DOHH2 (cell line): Measurements from ENCODE around the gene KIF23.

Source experiments
- H3F3A ChIP-seq: fragments of 200-600 bp; sonication (generic), shearing (Covaris generic); 2 replicates; pipeline ENCODE4 v1.6.0; 2016; ENCODE audit warnings: antibody characterized with exemption, mild to moderate bottlenecking; ENCODE audit not compliant: control insufficient read depth, insufficient read depth
- H3K27ac ChIP-seq: fragments of 200-600 bp; sonication (generic); 2 replicates; pipeline ENCODE4 v1.5.1; 2014; ENCODE audit warnings: low read depth, mild to moderate bottlenecking, low read length, moderate library complexity
- H3K27me3 ChIP-seq: fragments of 200-600 bp; sonication (generic); 2 replicates; pipeline ENCODE4 v1.6.1; 2014; ENCODE audit warnings: mild to moderate bottlenecking, low read length, mixed read lengths; ENCODE audit not compliant: control insufficient read depth
- H3K36me3 ChIP-seq: fragments of 200-600 bp; sonication (generic); 2 replicates; pipeline ENCODE4 v1.6.1; 2014; ENCODE audit warnings: mild to moderate bottlenecking, low read length, moderate library complexity, mixed read lengths; ENCODE audit not compliant: control insufficient read depth
- H3K4me1 ChIP-seq: fragments of 200-600 bp; sonication (generic); 2 replicates; pipeline ENCODE4 v1.6.1; 2014; ENCODE audit warnings: mild to moderate bottlenecking, low read length, mixed read lengths; ENCODE audit not compliant: control insufficient read depth
- H3K4me2 ChIP-seq: fragments of 200-600 bp; sonication (generic); 2 replicates; pipeline ENCODE4 v1.6.0; 2014; ENCODE audit warnings: mild to moderate bottlenecking, low read length, moderate library complexity
- H3K4me3 ChIP-seq: fragments of 200-600 bp; sonication (generic); 2 replicates; pipeline ENCODE4 v1.5.1; 2014; ENCODE audit warnings: mild to moderate bottlenecking, low read length, mixed read lengths
- H3K79me2 ChIP-seq: fragments of 200-600 bp; sonication (generic); 2 replicates; pipeline ENCODE4 v1.6.1; 2014; ENCODE audit warnings: mild to moderate bottlenecking, low read length, mixed read lengths; ENCODE audit not compliant: control insufficient read depth
- H3K9me2 ChIP-seq: fragments of 200-600 bp; sonication (generic); replicated peaks from 2 replicates; pipeline ENCODE4 v1.6.1; 2014; ENCODE audit warnings: mild to moderate bottlenecking, low read length, mixed read lengths; ENCODE audit not compliant: control insufficient read depth
- H3K9me3 ChIP-seq: fragments of 200-600 bp; sonication (generic); 2 replicates; pipeline ENCODE4 v1.6.1; 2014; ENCODE audit warnings: antibody characterized with exemption, low read length, mixed read lengths; ENCODE audit not compliant: control insufficient read depth, insufficient read depth
- H4K20me1 ChIP-seq: fragments of 200-600 bp; sonication (generic); 2 replicates; pipeline ENCODE4 v1.6.0; 2014; ENCODE audit warnings: low read depth, mild to moderate bottlenecking, antibody characterized with exemption, low read length, moderate library complexity; ENCODE audit not compliant: control insufficient read depth, insufficient read depth
- CTCF ChIP-seq: fragments of 200-600 bp; sonication (generic); IDR thresholded peaks from one replicate; pipeline ENCODE4 v1.5.1; 2014; ENCODE audit warnings: antibody characterized with exemption, mild to moderate bottlenecking, low read depth, low read length; ENCODE audit not compliant: poor library complexity, severe bottlenecking
- EZH2phosphoT487 ChIP-seq: fragments of 200-600 bp; sonication (generic); IDR thresholded peaks from 2 replicates; pipeline ENCODE4 v1.6.1; 2017; ENCODE audit warnings: borderline replicate concordance, mild to moderate bottlenecking, antibody characterized with exemption, low read length, moderate library complexity, mixed read lengths

The KIF23 gene

GRCh38 chr15:69460481-69460880, 46.3 kb downstream of the KIF23 start:
- H3F3A ChIP-seq: peaks cover 47% of the 10 kb centered on the region
- TF ChIP-seq EZH2phosphoT487: no peak
- no peak for TF ChIP-seq CTCF

GRCh38 chr15:69462030-69462492, 47.9 kb downstream of the KIF23 start:
- no peak overlapping the region for H3K27ac ChIP-seq
- H3K4me2 ChIP-seq: peak overlapping the region; percentile 89

More at GRCh38 chr15:69460481-69460880, 46.3 kb downstream of the KIF23 start:
- Histone ChIP-seq H3K27me3 (no peaks in the 10 kb centered on the region; the same call in 1 of the 2 replicates), H3K27ac (no peak overlapping the region), H3K9me2 (no peaks in the 10 kb centered on the region), H3K79me2 (peaks cover 4% of the 10 kb centered on the region), H3K36me3 (peaks cover 18% of the 10 kb centered on the region), H3K9me3 (no peaks in the 10 kb centered on the region), H3K4me3 (no peak overlapping the region), H4K20me1 (peaks cover 12% of the 10 kb centered on the region; the same call in 1 of the 2 replicates), H3K4me1 (peaks cover 17% of the 10 kb centered on the region), H3K4me2 (no peak overlapping the region)

GRCh38 chr15:69462493-69463181, 48.5 kb downstream of the KIF23 start:
- H3K9me2 ChIP-seq: no peaks in the 10 kb centered on the region
- peak overlapping the region; percentile 89 for H3K4me2 ChIP-seq
- H3K9me3 ChIP-seq: no peaks in the 10 kb centered on the region
- H3K27ac ChIP-seq: no peak overlapping the region
- peaks cover 14% of the 10 kb centered on the region for H3K4me1 ChIP-seq
- peak overlapping the region; percentile 80 for H3K4me3 ChIP-seq
- no peaks in the 10 kb centered on the region for H4K20me1 ChIP-seq
- no peaks in the 10 kb centered on the region for H3K79me2 ChIP-seq
- peaks cover 26% of the 10 kb centered on the region for H3F3A ChIP-seq
- H3K27me3 ChIP-seq: peaks cover 2% of the 10 kb centered on the region; the same call in 1 of the 2 replicates
- H3K36me3 ChIP-seq: no peaks in the 10 kb centered on the region
- TF ChIP-seq CTCF: peak; percentile 82
- TF ChIP-seq EZH2phosphoT487: no peak

More at GRCh38 chr15:69462030-69462492, 47.9 kb downstream of the KIF23 start:
- H3K36me3 ChIP-seq: peaks cover 2% of the 10 kb centered on the region
- no peaks in the 10 kb centered on the region for H4K20me1 ChIP-seq
- H3K4me1 ChIP-seq: peaks cover 14% of the 10 kb centered on the region
- no peaks in the 10 kb centered on the region for H3K79me2 ChIP-seq
- H3K4me3 ChIP-seq: peak overlapping the region; percentile 80
- H3K9me3 ChIP-seq: no peaks in the 10 kb centered on the region
- H3K9me2 ChIP-seq: no peaks in the 10 kb centered on the region
- no peak for TF ChIP-seq EZH2phosphoT487
- TF ChIP-seq CTCF: no peak
- H3K27me3 ChIP-seq: no peaks in the 10 kb centered on the region; the same call in 1 of the 2 replicates
- H3F3A ChIP-seq: peaks cover 31% of the 10 kb centered on the region
